ENCODE measurements around the gene CSF1R. TPM values are rescaled to one million over a fixed set of nuclear protein-coding genes. Genes with fewer than 3 reads are reported as not detected.
A peak's percentile ranks its signal among the peaks of the same experiment; 100 is the strongest.

CSF1R gene
- total RNA-seq, 1 experiment from 2014 or later, result 1.2 TPM

DNA sequence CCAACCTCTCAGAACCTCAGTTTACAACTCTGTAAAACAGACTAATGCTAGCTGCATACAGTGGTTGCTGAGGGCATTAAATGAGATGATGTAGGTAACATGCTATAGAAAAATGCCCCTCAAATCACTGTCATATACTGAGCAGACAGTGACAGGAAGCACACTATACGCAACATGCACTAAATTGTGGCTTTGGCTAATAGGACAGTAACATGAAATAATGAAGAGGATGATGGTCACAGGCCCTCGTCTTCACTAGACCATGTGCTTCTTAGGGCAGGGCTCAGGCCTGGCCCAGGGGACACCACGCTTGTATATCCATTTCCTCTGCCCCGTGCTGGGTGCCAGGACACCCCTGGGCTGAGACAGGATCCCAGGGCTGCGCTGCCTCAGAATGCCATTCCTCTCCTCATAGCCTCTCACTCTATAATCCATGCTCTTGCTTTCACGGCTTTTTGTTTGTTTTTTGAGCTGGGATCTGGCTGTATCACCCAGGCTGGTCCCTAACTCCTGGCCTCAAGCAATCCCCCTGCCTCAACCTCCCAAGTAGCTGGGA, 18.9 kb downstream of the CSF1R start:
- H3K27ac ChIP-seq, result no peak overlapping the region
- peaks cover 53% of the 10 kb centered on the region for H3K4me1 ChIP-seq (replicated peaks)
- no peak for DNase-seq (ENCODE audit: low read depth in 1 of 2, low spot score in 2 of 2)

DNA sequence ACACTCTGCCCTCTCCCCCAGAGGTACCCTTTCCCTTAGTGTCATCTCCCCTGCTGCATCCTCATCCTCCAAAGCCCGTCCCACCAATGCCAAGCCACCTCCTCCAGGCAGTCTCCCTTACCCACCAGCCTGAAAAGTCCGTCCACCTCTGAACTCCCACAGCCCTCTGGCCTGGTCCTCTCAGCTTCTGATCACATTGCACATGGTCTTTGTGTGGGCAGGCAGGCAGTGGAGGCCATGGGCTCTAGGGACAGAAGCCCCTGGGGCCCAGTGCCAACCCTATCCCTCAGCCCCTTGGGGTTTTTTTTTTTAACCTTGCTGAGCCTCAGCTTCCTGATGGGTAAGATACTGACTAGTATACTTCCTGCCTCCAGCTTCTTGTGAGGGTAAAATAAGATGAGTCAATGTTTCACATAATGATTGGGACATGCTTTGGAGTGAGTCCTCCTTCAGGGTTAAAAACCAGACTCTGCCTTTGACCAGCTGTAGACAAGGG, 19.4 kb downstream of the CSF1R start:
- Histone ChIP-seq H3K27me3 (replicated peaks) (no peaks in the 10 kb centered on the region), H3K4me1 (replicated peaks) (peaks cover 58% of the 10 kb centered on the region), H3K4me3 (no peak overlapping the region), H3K9me3 (replicated peaks) (no peaks in the 10 kb centered on the region), H3K27ac (peak overlapping the region; percentile 62), H3K36me3 (no peaks in the 10 kb centered on the region)
- peak in 1 of 2 experiments; percentile 41 for DNase-seq (ENCODE audit: low read depth in 1 of 2, low spot score in 2 of 2)

More for the DNA sequence above, 18.9 kb downstream of the CSF1R start:
- Histone ChIP-seq H3K9me3 (replicated peaks) (no peaks in the 10 kb centered on the region), H3K27me3 (replicated peaks) (no peaks in the 10 kb centered on the region), H3K36me3 (no peaks in the 10 kb centered on the region), H3K4me3 (no peak overlapping the region)

- H3K4me1 ChIP-seq (replicated peaks), result peaks cover 62% of the 10 kb centered on the region
- no peaks in the 10 kb centered on the region for H3K9me3 ChIP-seq (replicated peaks)
- DNase-seq (ENCODE audit: low read depth in 1 of 2, low spot score in 2 of 2), result no peak
- H3K36me3 ChIP-seq, result no peaks in the 10 kb centered on the region
- no peaks in the 10 kb centered on the region for H3K27me3 ChIP-seq (replicated peaks)
- no peak overlapping the region for H3K4me3 ChIP-seq
- H3K27ac ChIP-seq, result peak overlapping the region; percentile 62
Measured at GRCh38 chr5:150066436-150066835, 19.9 kb downstream of the CSF1R start.

- no peak overlapping the region for H3K4me3 ChIP-seq
- peaks cover 62% of the 10 kb centered on the region for H3K4me1 ChIP-seq (replicated peaks)
- H3K27me3 ChIP-seq (replicated peaks), result no peaks in the 10 kb centered on the region
- DNase-seq (ENCODE audit: low read depth in 1 of 2, low spot score in 2 of 2), result peak; percentile 62 to 85
- no peaks in the 10 kb centered on the region for H3K9me3 ChIP-seq (replicated peaks)
- no peaks in the 10 kb centered on the region for H3K36me3 ChIP-seq
- H3K27ac ChIP-seq, result peak overlapping the region; percentile 62
Measured at GRCh38 chr5:150065886-150066285, 20.5 kb downstream of the CSF1R start.

GRCh38 chr5:150065346-150065745, 21.0 kb downstream of the CSF1R start:
- Histone ChIP-seq H3K4me1 (replicated peaks) (peaks cover 62% of the 10 kb centered on the region), H3K4me3 (no peak overlapping the region), H3K9me3 (replicated peaks) (no peaks in the 10 kb centered on the region), H3K36me3 (no peaks in the 10 kb centered on the region), H3K27me3 (replicated peaks) (no peaks in the 10 kb centered on the region), H3K27ac (peak overlapping the region; percentile 62)
- peak; percentile 77 to 86 for DNase-seq (ENCODE audit: low read depth in 1 of 2, low spot score in 2 of 2)

DNA sequence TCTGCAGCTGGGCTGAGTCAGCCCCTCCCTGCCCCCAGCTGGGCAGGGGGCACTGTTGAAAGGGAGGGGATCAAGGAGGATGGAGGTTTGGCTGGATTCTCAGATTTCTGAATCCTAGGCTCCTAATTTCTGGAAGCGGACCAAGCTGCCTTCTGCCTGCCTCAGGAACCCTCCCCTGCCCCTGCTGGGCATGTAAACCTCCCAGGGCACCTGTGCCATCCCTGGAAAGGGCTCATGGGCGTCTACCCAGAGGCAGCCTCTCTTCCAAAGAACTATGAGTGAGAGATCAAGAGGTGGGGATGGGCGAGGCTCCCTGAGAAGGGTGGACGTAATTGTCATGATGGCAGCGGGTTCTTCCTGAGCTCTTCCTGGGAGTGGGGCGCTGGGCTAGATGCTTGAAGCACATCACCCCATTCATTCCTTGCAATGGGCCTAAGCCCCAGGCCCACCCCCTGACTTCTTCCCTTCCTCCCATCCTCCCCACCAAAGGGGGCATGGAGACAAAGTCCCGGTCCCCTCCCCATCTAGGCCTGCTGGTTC, 21.6 kb downstream of the CSF1R start:
- no peaks in the 10 kb centered on the region for H3K9me3 ChIP-seq (replicated peaks)
- no peak for DNase-seq (ENCODE audit: low read depth in 1 of 2, low spot score in 2 of 2)
- H3K27ac ChIP-seq, result peak overlapping the region; percentile 62; the same call in 1 of the 2 replicates
- H3K27me3 ChIP-seq (replicated peaks), result no peaks in the 10 kb centered on the region
- no peak overlapping the region for H3K4me3 ChIP-seq
- no peaks in the 10 kb centered on the region for H3K36me3 ChIP-seq
- H3K4me1 ChIP-seq (replicated peaks), result peaks cover 62% of the 10 kb centered on the region

DNA sequence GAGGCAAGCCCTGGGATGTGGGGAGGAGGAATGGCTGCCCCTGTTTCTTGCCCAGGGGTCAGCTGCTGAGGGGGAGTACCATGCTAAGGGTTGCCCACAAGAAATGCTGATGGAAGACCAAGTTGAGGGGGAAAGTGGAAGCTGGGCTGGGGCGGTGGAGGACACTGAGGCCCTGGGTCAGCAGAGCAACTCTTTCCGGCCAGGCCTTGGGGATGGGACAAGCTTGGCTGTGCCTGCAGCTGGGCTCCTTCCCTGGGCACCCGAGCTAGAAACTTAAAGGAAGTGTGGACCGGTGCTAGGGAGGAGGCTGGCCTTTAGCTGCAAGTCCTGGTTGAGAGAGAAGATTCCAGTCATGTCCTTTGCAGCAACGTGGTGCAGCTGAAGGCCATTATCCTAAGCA, 22.7 kb downstream of the CSF1R start:
- H3K4me3 ChIP-seq, result no peak overlapping the region
- no peaks in the 10 kb centered on the region for H3K36me3 ChIP-seq
- no peaks in the 10 kb centered on the region for H3K9me3 ChIP-seq (replicated peaks)
- no peak for DNase-seq (ENCODE audit: low read depth in 1 of 2, low spot score in 2 of 2)
- H3K4me1 ChIP-seq (replicated peaks), result peaks cover 72% of the 10 kb centered on the region
- H3K27me3 ChIP-seq (replicated peaks), result no peaks in the 10 kb centered on the region
- no peak overlapping the region for H3K27ac ChIP-seq

DNA sequence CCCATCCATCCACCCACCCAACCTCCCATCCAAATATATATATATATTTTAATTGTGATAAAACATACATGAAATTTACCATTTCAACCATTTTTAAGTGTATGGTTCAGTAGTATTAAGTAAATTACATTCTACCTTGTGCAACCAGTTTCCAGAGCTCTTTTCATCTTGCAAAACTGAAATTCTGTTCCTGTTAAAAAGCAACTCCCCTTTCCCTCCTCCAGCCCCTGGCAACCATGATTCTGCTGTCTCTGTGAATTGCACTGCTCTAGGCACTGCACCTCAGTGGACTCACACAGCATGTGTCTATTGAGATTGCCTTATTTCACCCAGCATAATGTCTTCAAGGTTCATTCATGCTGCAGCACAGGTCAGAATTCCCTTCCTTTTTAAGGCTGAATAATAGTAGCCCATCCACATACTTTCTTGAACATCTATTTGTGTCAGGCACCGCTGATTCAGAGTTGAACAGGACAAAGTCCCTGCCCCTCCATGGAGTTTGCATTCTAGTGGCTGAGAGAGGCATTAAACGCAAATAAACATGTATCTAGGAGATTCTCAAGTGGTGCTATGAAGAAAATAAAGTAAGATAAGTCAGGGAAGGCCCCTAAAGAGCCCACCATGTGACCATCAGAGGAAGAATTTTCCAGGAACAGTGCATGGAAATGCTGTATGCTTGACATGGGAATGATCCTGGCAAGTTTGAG, 24.0 kb downstream of the CSF1R start:
- 0 out of 2 replicates have a peak, but pooled peaks cover 6% of the 10 kb centered on the region for H3K36me3 ChIP-seq
- no peaks in the 10 kb centered on the region for H3K9me3 ChIP-seq (replicated peaks)
- peak in 1 of 2 experiments; percentile 64 for DNase-seq (ENCODE audit: low read depth in 1 of 2, low spot score in 2 of 2)
- no peak overlapping the region for H3K27ac ChIP-seq
- H3K4me1 ChIP-seq (replicated peaks), result peaks cover 70% of the 10 kb centered on the region
- H3K27me3 ChIP-seq (replicated peaks), result no peaks in the 10 kb centered on the region
- no peak overlapping the region for H3K4me3 ChIP-seq

GRCh38 chr5:150061538-150061995, 24.8 kb downstream of the CSF1R start:
- Histone ChIP-seq H3K4me3 (no peak overlapping the region), H3K27me3 (replicated peaks) (no peaks in the 10 kb centered on the region), H3K4me1 (replicated peaks) (peaks cover 62% of the 10 kb centered on the region), H3K9me3 (replicated peaks) (no peaks in the 10 kb centered on the region), H3K36me3 (0 out of 2 replicates have a peak, but pooled peaks cover 6% of the 10 kb centered on the region), H3K27ac (no peak overlapping the region)
- DNase-seq (ENCODE audit: low read depth in 1 of 2, low spot score in 2 of 2), result no peak

- peaks cover 51% of the 10 kb centered on the region for H3K4me1 ChIP-seq (replicated peaks)
- H3K27me3 ChIP-seq (replicated peaks), result no peaks in the 10 kb centered on the region
- H3K9me3 ChIP-seq (replicated peaks), result no peaks in the 10 kb centered on the region
- no peak for DNase-seq (ENCODE audit: low read depth in 1 of 2, low spot score in 2 of 2)
- H3K36me3 ChIP-seq, result peaks cover 15% of the 10 kb centered on the region
- H3K27ac ChIP-seq, result no peak overlapping the region
- no peak overlapping the region for H3K4me3 ChIP-seq
Measured at GRCh38 chr5:150060471-150060870, 25.9 kb downstream of the CSF1R start.

GRCh38 chr5:150059623-150060022, 26.7 kb downstream of the CSF1R start:
- H3K4me3 ChIP-seq, result no peak overlapping the region
- DNase-seq (ENCODE audit: low read depth in 1 of 2, low spot score in 2 of 2), result no peak
- no peaks in the 10 kb centered on the region for H3K9me3 ChIP-seq (replicated peaks)
- H3K4me1 ChIP-seq (replicated peaks), result peaks cover 43% of the 10 kb centered on the region
- no peaks in the 10 kb centered on the region for H3K27me3 ChIP-seq (replicated peaks)
- H3K27ac ChIP-seq, result no peak overlapping the region
- H3K36me3 ChIP-seq, result peaks cover 23% of the 10 kb centered on the region

- peaks cover 34% of the 10 kb centered on the region for H3K36me3 ChIP-seq
- H3K4me3 ChIP-seq, result no peak overlapping the region
- H3K27me3 ChIP-seq (replicated peaks), result no peaks in the 10 kb centered on the region
- DNase-seq (ENCODE audit: low read depth in 1 of 2, low spot score in 2 of 2), result peak; percentile 81 to 91
- peak overlapping the region; percentile 67 for H3K27ac ChIP-seq
- H3K9me3 ChIP-seq (replicated peaks), result no peaks in the 10 kb centered on the region
- peaks cover 44% of the 10 kb centered on the region for H3K4me1 ChIP-seq (replicated peaks)
Measured at GRCh38 chr5:150058480-150059126, 27.8 kb downstream of the CSF1R start.

GRCh38 chr5:150057996-150058395, 28.4 kb downstream of the CSF1R start:
- DNase-seq (ENCODE audit: low read depth in 1 of 2, low spot score in 2 of 2), result no peak
- Histone ChIP-seq H3K9me3 (replicated peaks) (no peaks in the 10 kb centered on the region), H3K27ac (peak overlapping the region; percentile 67), H3K4me3 (no peak overlapping the region), H3K4me1 (replicated peaks) (peaks cover 47% of the 10 kb centered on the region), H3K27me3 (replicated peaks) (no peaks in the 10 kb centered on the region), H3K36me3 (peaks cover 40% of the 10 kb centered on the region)

- Histone ChIP-seq H3K4me3 (no peak overlapping the region), H3K27me3 (replicated peaks) (no peaks in the 10 kb centered on the region), H3K9me3 (replicated peaks) (no peaks in the 10 kb centered on the region), H3K27ac (no peak overlapping the region), H3K4me1 (replicated peaks) (peaks cover 47% of the 10 kb centered on the region), H3K36me3 (peaks cover 45% of the 10 kb centered on the region)
- DNase-seq (ENCODE audit: low read depth in 1 of 2, low spot score in 2 of 2), result no peak
Measured at GRCh38 chr5:150057511-150057910, 28.8 kb downstream of the CSF1R start.

All from SJSA1 (cell line).